A673 (cell line): ENCODE data around the gene NRSN1. TPM values are rescaled to one million over a fixed set of nuclear protein-coding genes. Genes with fewer than 3 reads are reported as not detected.

Source experiments
- BruUV-seq: library from RNA; stranded (reverse); fragments of 400-500 nt; replicated peaks from 2 replicates; lab custom pipeline; 2021; lab: Mats Ljungman, UMichigan
- CTCF ChIA-PET: fragments of 300-600 bp; sonication (Branson Sonifier 250); formaldehyde crosslinking; loops from one replicate; lab custom pipeline; 2022; ENCODE audit warnings: antibody characterized with exemption; lab: Charles Lee
- POLR2A ChIA-PET: fragments of 300-600 bp; sonication (Branson Sonifier 250); formaldehyde crosslinking; loops from one replicate; lab custom pipeline; 2022; ENCODE audit warnings: antibody characterized with exemption; ENCODE audit not compliant: low non-redundant PET; lab: Charles Lee
- DNase-seq: peaks from one replicate; pipeline ENCODE4 v3.0.0-alpha.2; 2015; ENCODE audit warnings: low spot score
- H3K27ac ChIP-seq: fragments of 200-600 bp; sonication (generic); 2 replicates; pipeline ENCODE4 v1.5.1; 2016; ENCODE audit warnings: mixed run types, low read depth, mild to moderate bottlenecking, mixed read lengths, antibody characterized with exemption, low read length; ENCODE audit not compliant: poor library complexity, severe bottlenecking
- H3K27me3 ChIP-seq: fragments of 200-600 bp; sonication (generic); replicated peaks from 2 replicates; pipeline ENCODE4 v1.6.1; 2017; ENCODE audit warnings: mixed run types, low read depth, mild to moderate bottlenecking, mixed read lengths, antibody characterized with exemption, low read length; ENCODE audit not compliant: insufficient read depth, poor library complexity
- H3K36me3 ChIP-seq: fragments of 200-600 bp; sonication (generic); 2 replicates; pipeline ENCODE4 v1.6.1; 2016; ENCODE audit warnings: mixed run types, mild to moderate bottlenecking, mixed read lengths, antibody characterized with exemption, low read length; ENCODE audit not compliant: insufficient read depth, poor library complexity, severe bottlenecking
- H3K4me1 ChIP-seq: fragments of 200-600 bp; sonication (generic); 2 replicates; pipeline ENCODE4 v1.6.1; 2017; ENCODE audit warnings: mixed run types, mild to moderate bottlenecking, mixed read lengths, antibody characterized with exemption, low read length; ENCODE audit not compliant: insufficient read depth, poor library complexity, severe bottlenecking
- H3K4me3 ChIP-seq: fragments of 200-600 bp; sonication (generic); 2 replicates; pipeline ENCODE4 v1.5.1; 2016; ENCODE audit warnings: low read depth, mixed run types, mild to moderate bottlenecking, mixed read lengths, low read length; ENCODE audit not compliant: poor library complexity, severe bottlenecking
- H3K9me3 ChIP-seq: fragments of 200-600 bp; sonication (generic); 2 replicates; pipeline ENCODE4 v1.6.1; 2016; ENCODE audit warnings: mixed run types, low read depth, mild to moderate bottlenecking, mixed read lengths, antibody characterized with exemption, low read length; ENCODE audit not compliant: poor library complexity, severe bottlenecking
- EZH2 ChIP-seq: fragments of 200-600 bp; sonication (generic); IDR thresholded peaks from 2 replicates; pipeline ENCODE4 v1.6.1; 2017; ENCODE audit warnings: borderline replicate concordance, low read depth, mild to moderate bottlenecking, mixed read lengths, antibody characterized with exemption, low read length; ENCODE audit not compliant: poor library complexity, severe bottlenecking
- intact Hi-C: fragments of 100-400 bp; cut with micrococcal nuclease; formaldehyde crosslinking; loops from one replicate; pipeline ENCODE4 v1.10.0; 2022; ENCODE audit not compliant: unreplicated experiment
- total RNA-seq: library from RNA; stranded (reverse); gene quantifications from 2 replicates; pipeline ENCODE4 v1.2.3, GENCODE V29; 2021
- TF ChIP-seq, protein P1 (sequence below): fragments of 300-800, 200-600 bp; sonication (generic); conservative IDR thresholded peaks from 2 replicates; pipeline ENCODE4 v1.5.1; 2017; ENCODE audit warnings: low read depth, mild to moderate bottlenecking, antibody characterized with exemption, low read length, moderate library complexity, mixed read lengths

Gene NRSN1
- total RNA-seq, 1 experiment from 2014 or later = not detected

DNA sequence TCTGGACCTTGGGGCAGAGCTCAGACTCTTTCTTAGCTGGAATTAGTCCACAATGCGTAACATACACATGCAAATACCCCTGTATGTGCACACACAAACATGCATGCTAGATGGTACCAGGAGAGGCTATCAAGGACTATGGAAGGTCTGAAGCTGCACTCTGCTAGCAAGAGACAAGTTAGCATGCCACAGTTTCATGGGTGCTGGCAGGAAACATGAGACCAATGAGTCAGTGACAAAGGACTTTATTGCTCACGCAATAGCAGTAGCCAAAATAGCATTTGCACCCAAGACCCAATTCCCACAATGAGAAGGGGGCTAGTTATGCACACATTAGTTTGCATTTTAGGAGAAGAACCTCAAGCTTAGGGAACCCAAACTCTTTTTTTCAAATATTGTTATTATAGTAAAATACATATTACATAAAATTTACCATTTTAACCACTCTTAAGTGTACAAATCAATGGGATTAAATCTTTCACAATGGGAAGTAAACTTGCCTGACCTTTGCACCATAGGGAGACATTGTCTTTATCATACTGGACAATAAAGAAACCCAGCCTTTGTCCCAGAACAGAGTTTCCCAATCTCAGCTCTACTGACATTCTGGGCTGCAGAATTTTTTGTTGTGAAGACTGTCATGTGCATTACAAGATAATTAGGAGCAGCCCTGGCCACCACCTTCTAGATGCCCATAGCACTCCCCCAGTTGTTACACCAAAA lies 69.1 kb downstream of the NRSN1 start:
- DNase-seq = no peak
- POLR2A ChIA-PET = no interaction called here
- Histone ChIP-seq H3K9me3 (no peaks in the 10 kb centered on the region), H3K36me3 (no peaks in the 10 kb centered on the region), H3K27ac (no peak overlapping the region), H3K4me1 (no peaks in the 10 kb centered on the region), H3K4me3 (no peak overlapping the region), H3K27me3 (no peaks in the 10 kb centered on the region)
- CTCF ChIA-PET = no interaction called here
- TF ChIP-seq EZH2 = no peak
- TF ChIP-seq, protein P1, sequence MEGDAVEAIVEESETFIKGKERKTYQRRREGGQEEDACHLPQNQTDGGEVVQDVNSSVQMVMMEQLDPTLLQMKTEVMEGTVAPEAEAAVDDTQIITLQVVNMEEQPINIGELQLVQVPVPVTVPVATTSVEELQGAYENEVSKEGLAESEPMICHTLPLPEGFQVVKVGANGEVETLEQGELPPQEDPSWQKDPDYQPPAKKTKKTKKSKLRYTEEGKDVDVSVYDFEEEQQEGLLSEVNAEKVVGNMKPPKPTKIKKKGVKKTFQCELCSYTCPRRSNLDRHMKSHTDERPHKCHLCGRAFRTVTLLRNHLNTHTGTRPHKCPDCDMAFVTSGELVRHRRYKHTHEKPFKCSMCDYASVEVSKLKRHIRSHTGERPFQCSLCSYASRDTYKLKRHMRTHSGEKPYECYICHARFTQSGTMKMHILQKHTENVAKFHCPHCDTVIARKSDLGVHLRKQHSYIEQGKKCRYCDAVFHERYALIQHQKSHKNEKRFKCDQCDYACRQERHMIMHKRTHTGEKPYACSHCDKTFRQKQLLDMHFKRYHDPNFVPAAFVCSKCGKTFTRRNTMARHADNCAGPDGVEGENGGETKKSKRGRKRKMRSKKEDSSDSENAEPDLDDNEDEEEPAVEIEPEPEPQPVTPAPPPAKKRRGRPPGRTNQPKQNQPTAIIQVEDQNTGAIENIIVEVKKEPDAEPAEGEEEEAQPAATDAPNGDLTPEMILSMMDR = no peak
- intact Hi-C loops = no loop called here
- BruUV-seq = no TSS peak

DNA sequence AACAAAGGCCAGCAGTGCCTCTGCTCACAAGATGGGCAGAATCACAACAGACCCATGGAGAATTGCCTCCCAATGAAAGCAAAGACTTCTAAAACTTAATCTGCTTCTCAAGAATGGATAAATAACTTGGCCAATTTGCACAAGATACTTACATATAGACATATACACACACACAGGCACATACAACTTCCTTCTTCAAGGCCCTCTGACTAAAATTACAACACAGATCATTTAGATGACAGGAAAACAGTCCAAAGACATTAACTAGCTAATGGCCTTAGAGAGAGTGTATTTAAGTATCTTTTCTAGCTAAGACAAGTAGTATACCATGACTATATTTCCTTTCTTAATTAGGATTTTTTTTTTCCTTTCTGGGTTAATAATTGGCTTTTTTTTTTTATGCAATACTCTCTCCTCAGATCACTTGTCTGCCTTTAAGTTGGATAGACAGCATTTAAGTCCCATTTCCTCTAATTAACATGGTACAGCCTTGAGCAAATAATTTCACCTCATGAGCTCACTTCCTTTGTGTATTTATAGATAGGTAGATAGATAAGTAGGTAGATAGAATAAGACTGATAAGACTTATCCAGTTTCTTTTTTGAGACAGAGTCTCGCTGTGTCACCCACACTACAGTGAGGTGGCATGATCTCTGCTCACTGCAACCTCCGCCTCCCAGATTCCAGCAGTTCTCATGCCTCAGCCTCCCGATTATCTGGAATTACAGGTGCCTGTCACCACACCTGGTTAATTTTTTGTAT lies 70.0 kb downstream of the NRSN1 start:
- H3K27me3 ChIP-seq = no peaks in the 10 kb centered on the region
- ChIA-PET POLR2A (no interaction called here), CTCF (no interaction called here)
- H3K27ac ChIP-seq = no peak overlapping the region
- TF ChIP-seq, protein P1 = no peak
- no peak for TF ChIP-seq EZH2
- no peaks in the 10 kb centered on the region for H3K36me3 ChIP-seq
- no peak for DNase-seq
- intact Hi-C loops = no loop called here
- no peak overlapping the region for H3K4me3 ChIP-seq
- H3K4me1 ChIP-seq = no peaks in the 10 kb centered on the region
- H3K9me3 ChIP-seq = no peaks in the 10 kb centered on the region
- BruUV-seq = no TSS peak

Other genes starting within 250 kb of the NRSN1 start
- 45.1 and 54.9 TPM in 2 replicates for gene DCDC2, start 231.8 kb downstream of the NRSN1 start, total RNA-seq